Right lobe of liver (tissue), 6 donors: ENCODE results near the gene RGL1. TPM values are rescaled to one million over a fixed set of nuclear protein-coding genes. Genes with fewer than 3 reads are reported as not detected.

Experiments
- ATAC-seq, 4 donors: fragments of 200-7000 bp; cut with Tn5 transposase; one replicate each; pipeline ENCODE4 v1.9.1; 2020; ENCODE audit warnings: mild to moderate bottlenecking in 4 of 4, moderate library complexity in 4 of 4
- DNase-seq, 3 donors: peaks; one replicate each; pipeline ENCODE4 v3.0.0-alpha.2; 2020
- H3K27ac ChIP-seq, 3 donors: fragments of 200-600 bp; one replicate each; pipeline ENCODE4 v1.8.0; 2022
- H3K27me3 ChIP-seq, 2 donors: fragments of 200-600 bp; one replicate each; pipeline ENCODE4 v1.8.0; 2022
- H3K36me3 ChIP-seq, 4 donors: fragments of 200-600 bp; sonication (generic) in 1 of 4; one replicate each; pipeline versions ENCODE4 v1.5.1 to v1.8.0; 2017 to 2022; ENCODE audit warnings: control low read depth in 1 of 4
- H3K4me1 ChIP-seq, 4 donors: fragments of 200-600 bp; sonication (generic) in 1 of 4; one replicate each; pipeline versions ENCODE4 v1.5.1 to v1.8.0; 2017 to 2022; ENCODE audit warnings: control low read depth in 1 of 4
- H3K4me3 ChIP-seq, 3 donors: fragments of 200-600 bp; one replicate each; pipeline ENCODE4 v1.8.0; 2022
- H3K9me3 ChIP-seq, 4 donors: fragments of 200-600 bp; sonication (generic) in 1 of 4; one replicate each; pipeline versions ENCODE4 v1.5.1 to v1.8.0; 2017 to 2022; ENCODE audit warnings: control low read depth in 1 of 4
- CTCF ChIP-seq, 4 donors: fragments of 200-600 bp in 3 of 4; fragments of 450-650 bp in 1 of 4; IDR thresholded peaks; one replicate each; pipeline versions ENCODE4 v1.5.1 to v1.8.0; 2016 to 2022; ENCODE audit warnings: antibody characterized with exemption in 4 of 4, mild to moderate bottlenecking in 2 of 4
- POLR2A ChIP-seq: fragments of 450-650 bp; IDR thresholded peaks from one replicate; pipeline ENCODE4 v1.6.1; 2017; ENCODE audit warnings: antibody characterized with exemption, mild to moderate bottlenecking
- WGBS: methylation state at CpG from one replicate; pipeline ENCODE4 v1.1.6; 2018; ENCODE audit warnings: low coverage, low lambda C conversion rate; ENCODE audit not compliant: insufficient coverage; ENCODE audit errors: missing lambda C conversion rate; 5-methylcytosine and 5-hydroxymethylcytosine counted together
- intact Hi-C, 2 donors: fragments of 100-400 bp; cut with DNase I; formaldehyde crosslinking; loops; one replicate each; pipeline versions ENCODE4 v1.11.2 to v1.14.1; 2022
- total RNA-seq, 6 experiments: library from RNA; depleted of rRNA in 2 of 6; stranded (reverse); fragments of >200 nt in 2 of 6; fragmentation: NEBNext Ultra II Directional in 3 of 6; extraction: Animal tissue kit (Norgen Biotek cat#: 25700) in 3 of 6; gene quantifications; one replicate each; pipeline versions ENCODE4 v1.1.0 to v1.2.4, GENCODE V29; 2016 to 2023
- donor health status: DM: no; HTN: yes; CAD: no.
- donor health status: DM: no; HTN: no; CAD: no.
- donor health status: DM: no; HTN: no; CAD: no.
- donor health status: DM: no; HTN: yes; CAD: no.
- donor health status: DM: no; HTN: yes; CAD: no.

The RGL1 gene
- total RNA-seq, 6 experiments from 2014 or later: 5.5 to 13.1 (median 6.9) TPM

- WGBS: 41% methylated on average over 3 of the region's 3 CpGs
- Histone ChIP-seq H3K4me3 (no peak overlapping the region), H3K27me3 (no peaks in the 10 kb centered on the region), H3K9me3 (no peaks in the 10 kb centered on the region), H3K4me1 (peaks cover 0 to 10% (median 1%) of the 10 kb centered on the region in 4 donors), H3K27ac (peak overlapping the region in 1 of 3 donors; percentile 40), H3K36me3 (no peaks in the 10 kb centered on the region)
- intact Hi-C loops: no loop called here
- ATAC-seq (peak; percentile 28 to 68 (median 36)), DNase-seq (no peak)
- TF ChIP-seq POLR2A (no peak), CTCF (IDR thresholded peaks at IDR 0.05) (no peak)
Observed at GRCh38 chr1:183873642-183874041, 68.7 kb downstream of the RGL1 start.

- Histone ChIP-seq H3K27ac (peak overlapping the region; percentile 28 to 58 (median 31)), H3K27me3 (no peaks in the 10 kb centered on the region), H3K4me1 (peaks cover 0 to 10% (median 1%) of the 10 kb centered on the region in 4 donors), H3K4me3 (no peak overlapping the region), H3K36me3 (no peaks in the 10 kb centered on the region), H3K9me3 (no peaks in the 10 kb centered on the region)
- WGBS: 31% methylated on average over 4 of the region's 4 CpGs
- TF ChIP-seq POLR2A (no peak), CTCF (IDR thresholded peaks at IDR 0.05) (no peak)
- DNase-seq (no peak), ATAC-seq (peak in 3 of 4 donors; percentile 54 to 69 (median 56))
- intact Hi-C loops: no loop called here
Observed at GRCh38 chr1:183876309-183876708, 71.4 kb downstream of the RGL1 start.

- no peak for TF ChIP-seq CTCF (IDR thresholded peaks at IDR 0.05)
- no peak for TF ChIP-seq POLR2A
- H3K27me3 ChIP-seq: no peaks in the 10 kb centered on the region
- H3K4me1 ChIP-seq: peaks cover 0 to 10% (median 4%) of the 10 kb centered on the region in 4 donors
- DNase-seq (no peak), ATAC-seq (peak; percentile 30 to 42 (median 36))
- no peaks in the 10 kb centered on the region for H3K9me3 ChIP-seq
- WGBS: 73% methylated on average over 10 of the region's 10 CpGs
- intact Hi-C loops: no loop called here
- no peak overlapping the region for H3K4me3 ChIP-seq
- H3K27ac ChIP-seq: peak overlapping the region; percentile 28 to 58 (median 31)
- H3K36me3 ChIP-seq: no peaks in the 10 kb centered on the region
Observed at GRCh38 chr1:183877053-183877720, 72.3 kb downstream of the RGL1 start.

DNA sequence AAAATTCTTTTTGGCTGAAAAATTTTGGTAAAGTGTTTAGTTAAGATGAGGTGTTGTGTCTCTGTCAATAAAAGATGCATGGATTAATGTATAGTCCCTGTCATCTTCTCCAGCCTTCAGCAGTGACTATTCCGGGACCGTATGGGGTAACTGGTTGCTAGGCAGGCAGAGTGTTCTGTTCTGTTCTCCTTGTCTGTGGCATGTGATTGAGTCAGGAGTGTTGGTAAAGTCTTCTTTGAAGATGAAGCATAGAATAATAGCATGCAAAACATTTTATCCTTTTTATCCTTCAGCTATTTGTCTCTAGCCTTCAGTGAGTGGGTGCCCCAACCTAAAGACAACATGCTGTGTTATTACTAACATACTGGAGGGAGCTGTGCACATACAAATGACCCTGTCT, 74.6 kb downstream of the RGL1 start:
- H3K27ac ChIP-seq: no peak overlapping the region
- no peak for ATAC-seq
- 57% methylated on average over 1 of the region's 2 CpGs for WGBS

More for the DNA sequence above, 74.6 kb downstream of the RGL1 start:
- no peaks in the 10 kb centered on the region for H3K27me3 ChIP-seq
- peaks cover 0 to 5% (median 1%) of the 10 kb centered on the region in 4 donors for H3K36me3 ChIP-seq
- intact Hi-C loops: no loop called here
- H3K9me3 ChIP-seq: no peaks in the 10 kb centered on the region
- TF ChIP-seq POLR2A (no peak), CTCF (IDR thresholded peaks at IDR 0.05) (no peak)
- H3K4me3 ChIP-seq: no peak overlapping the region
- no peak for DNase-seq
- peaks cover 0 to 14% (median 4%) of the 10 kb centered on the region in 4 donors for H3K4me1 ChIP-seq
